GM18909 (cell line): ENCODE results near the gene DHRS9.
"Not testable (repeated sequence)": the region's sequence is repeated elsewhere in the genome, so short reads cannot be mapped to it uniquely, and the experiment has no call there.

Experiments
- ATAC-seq: cut with Tn5 transposase; IDR thresholded peaks from one replicate; pipeline ENCODE4 v1.9.1; 2021; ENCODE audit warnings: mild to moderate bottlenecking; ENCODE audit not compliant: unreplicated experiment, poor library complexity

The DHRS9 gene

DNA sequence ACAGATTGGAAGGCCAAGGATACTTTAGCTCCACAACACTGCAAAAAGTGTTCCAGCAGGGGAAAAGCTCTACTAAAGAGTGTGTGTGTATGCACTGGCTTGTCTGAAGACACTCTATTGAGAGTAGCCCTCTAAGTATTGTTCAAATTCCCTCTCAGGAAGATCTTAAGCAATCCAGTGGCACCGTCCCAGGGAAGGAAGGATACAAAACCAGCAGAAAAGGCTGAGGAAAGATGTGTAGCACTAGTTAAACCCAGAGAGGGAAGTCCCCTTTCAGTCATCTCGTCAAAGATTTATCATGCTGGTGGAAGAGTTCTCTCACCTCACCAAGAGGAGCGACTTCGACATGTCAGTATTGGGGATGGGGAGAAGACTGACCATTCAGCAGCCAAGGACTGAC is 50.5 kb downstream of the DHRS9 start:
- ATAC-seq, result no peak

DNA sequence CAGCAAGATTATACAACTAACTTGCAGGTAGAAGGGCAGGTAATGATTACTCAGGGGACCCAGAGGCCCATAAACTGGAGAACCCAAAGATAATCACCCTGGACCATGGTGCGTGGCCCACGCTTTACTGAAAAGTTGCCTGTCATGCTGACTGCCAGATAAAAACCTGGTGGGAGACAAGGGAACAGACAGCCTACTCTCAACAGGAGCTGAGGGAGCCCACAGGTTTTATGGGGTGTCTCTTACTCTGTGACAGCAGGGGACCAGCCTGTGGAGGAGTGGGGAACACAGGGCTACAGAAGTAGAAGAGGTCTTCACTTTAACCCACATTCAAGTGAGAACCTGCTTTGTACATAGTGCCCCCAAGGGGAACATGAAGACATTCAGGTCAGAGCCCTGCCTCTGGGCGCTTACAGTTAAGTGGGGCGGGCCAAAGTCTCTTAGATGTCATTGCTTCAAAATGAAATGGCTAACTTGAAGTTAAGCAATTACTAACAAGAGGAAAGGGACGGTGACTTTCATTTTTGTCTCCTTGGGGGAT is 60.4 kb downstream of the DHRS9 start:
- ATAC-seq, result no peak

DNA sequence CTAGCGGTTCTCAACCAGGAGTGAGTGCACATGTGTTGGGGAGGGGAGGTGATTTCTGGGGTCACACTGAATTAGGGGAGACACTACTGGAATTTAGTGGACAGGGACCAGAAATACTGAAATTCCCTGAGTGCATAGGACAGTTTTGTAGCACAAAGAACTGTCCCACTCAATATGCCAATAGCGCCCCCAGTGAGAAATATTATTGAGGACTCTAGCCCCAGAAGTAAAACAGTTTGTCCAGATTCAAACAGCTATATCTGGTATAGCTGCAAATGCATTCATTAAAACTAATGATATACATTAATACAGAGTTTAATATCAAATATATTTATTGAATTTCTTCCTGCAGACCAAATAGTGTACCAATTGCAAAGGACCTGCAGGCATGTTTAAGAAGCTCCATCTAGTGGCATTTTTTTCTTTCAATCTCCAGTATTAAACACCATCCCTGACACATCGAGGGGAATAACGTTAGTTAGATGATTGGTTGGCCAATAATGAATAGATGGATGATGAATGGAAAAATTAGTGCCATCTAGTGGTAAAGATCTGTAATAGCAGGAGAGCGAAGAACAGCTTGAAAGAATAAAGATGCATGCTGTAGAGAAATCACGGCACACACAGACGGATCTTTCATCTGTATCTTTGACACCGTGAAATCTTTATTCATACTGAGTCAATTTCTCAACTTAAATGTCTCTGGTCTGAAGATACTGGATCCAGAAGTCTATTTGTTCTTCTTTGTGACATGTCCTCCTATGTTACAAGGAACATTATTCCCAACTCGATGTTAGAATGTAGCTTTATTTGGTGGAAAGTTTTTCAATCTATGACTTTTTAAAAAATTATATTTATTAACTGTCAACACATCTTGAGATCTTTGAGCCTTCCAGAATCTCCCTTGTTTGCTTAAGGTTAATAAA is 62.5 kb downstream of the DHRS9 start:
- ATAC-seq, result peak; percentile 71

DNA sequence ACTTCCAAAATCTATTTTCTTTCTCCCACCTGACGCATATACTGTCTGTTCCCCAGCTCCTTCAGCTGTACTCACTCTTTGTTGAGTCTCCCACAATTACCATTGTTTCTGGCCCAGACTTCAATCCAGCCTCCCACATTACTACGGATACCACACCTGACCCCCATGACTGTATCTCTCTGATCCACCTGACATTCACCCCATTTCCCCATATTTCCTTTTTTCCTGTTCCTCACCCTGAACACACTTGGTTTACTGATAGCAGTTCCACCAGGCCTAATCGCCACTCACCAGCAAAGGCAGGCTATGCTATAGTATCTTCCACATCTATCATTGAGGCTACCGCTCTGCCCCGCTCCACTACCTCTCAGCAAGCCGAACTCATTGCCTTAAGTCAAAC is 64.9 kb downstream of the DHRS9 start:
- not testable (repeated sequence) for ATAC-seq

DNA sequence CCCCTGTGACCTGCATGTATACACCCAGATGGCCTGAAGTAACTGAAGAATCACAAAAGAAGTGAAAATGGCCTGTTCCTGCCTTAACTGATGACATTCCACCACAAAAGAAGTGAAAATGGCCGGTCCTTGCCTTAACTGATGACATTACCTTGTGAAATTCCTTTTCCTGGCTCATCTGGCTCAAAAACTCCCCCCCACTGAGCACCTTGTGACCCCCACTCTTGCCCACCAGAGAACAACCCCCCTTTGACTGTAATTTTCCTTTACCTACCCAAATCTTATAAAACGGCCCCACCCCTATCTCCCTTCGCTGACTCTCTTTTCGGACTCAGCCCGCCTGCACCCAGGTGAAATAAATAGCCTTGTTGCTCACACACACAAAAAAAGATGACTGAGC is 67.1 kb downstream of the DHRS9 start:
- ATAC-seq, result not testable (repeated sequence)

DNA sequence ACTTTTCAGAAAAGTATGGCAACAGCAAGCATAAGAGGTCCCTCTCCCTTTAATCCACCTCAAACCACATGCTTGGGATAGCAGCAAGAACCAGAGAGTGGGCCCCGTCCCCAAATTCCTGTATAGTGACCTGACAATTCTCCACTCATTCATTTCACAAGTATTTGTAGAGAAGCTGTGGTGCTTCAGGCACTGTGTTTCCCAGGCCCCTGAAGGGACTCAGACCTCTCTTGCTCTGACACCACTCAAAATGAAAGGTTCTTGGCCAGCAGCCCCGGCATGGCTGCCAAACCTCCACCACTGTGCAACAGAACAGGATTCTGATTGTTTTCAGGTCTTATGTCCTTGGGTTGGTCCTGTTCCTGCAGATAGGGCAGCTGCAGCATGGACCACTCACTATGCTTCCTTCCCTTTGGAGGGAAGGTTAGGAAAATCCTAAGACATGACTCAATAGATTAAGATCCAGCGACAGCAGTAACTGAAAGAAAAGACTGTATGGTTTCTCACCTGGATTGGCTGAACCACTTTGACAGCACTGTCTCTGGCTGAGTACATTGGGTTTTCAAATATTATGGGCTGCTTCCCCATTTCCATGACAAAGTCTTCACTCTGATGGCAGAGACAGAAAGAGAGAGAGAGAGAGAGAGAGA is 67.6 kb downstream of the DHRS9 start:
- no peak for ATAC-seq

DNA sequence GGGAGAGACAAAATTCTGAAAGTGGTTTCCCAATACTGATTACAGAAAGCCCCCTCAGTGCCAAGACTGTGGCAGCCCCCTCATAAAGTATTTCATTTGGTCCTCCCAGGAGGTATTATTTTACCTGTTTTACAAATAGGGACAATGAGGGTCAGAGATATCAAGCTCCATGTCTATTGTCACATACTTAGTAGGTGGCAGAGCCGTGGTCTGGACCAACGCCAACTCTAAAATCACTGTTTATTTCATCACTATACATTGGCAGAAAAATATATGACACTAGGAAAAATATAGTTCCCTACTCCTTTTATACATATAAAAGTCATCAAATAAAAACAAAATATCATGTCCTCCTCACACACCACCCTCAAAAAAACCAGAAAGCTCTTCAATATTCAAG is 68.6 kb downstream of the DHRS9 start:
- ATAC-seq, result no peak

DNA sequence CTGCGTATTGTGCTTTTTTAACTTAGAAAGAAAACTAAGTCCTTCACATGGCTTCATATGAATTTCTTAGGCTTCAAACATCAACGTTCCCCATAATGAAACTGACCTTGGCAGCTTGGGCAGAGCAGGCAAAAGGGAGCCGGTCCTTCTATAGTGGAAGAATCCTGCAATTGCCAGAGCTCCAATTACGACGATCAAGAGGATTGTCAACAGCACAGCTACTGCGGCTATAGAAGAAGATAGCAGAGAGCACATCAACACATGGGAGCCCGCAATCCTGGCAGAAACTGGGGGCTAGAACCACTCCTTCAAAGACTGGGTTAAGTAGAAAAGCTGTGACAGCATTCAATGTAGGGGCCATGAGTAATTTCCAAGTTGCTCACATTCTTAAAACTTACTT is 69.8 kb downstream of the DHRS9 start:
- no peak for ATAC-seq

DNA sequence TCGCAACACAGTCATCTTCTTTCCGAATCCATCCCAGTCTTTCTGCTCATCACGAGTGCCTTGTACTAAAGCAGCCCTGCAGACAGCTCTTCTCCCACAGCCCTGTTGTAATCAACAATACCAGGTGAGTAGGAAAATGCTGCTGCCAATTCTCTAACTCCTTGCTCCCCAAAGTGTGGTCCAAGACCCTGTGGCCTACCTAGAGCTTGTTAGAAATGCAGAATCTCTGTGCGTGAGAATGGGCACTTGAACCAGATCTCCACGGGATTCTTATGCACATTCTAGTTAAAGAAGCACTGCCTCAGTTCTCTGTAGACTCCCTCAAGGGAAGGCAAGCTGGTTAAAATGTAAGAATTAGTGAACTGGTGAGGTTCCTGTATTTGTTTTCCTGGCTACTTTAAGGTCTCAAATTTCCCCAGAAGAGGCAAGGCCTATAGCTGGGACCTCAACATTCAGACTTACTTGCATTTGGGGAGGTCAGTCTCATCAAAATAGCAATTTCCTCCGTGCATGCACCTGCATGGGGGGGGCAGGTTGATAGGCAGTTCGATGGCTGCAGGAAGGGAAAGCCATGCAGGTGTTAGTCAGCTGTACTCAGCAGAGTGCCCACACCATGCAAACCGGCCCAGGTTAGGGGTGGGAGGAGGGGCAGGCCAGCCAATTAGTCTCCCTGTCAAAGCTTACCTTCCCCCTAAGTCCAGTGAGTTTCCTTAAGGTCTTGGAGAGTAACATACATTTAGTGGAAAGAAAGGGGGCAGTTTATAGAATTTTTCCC is 70.8 kb downstream of the DHRS9 start:
- ATAC-seq, result no peak

DNA sequence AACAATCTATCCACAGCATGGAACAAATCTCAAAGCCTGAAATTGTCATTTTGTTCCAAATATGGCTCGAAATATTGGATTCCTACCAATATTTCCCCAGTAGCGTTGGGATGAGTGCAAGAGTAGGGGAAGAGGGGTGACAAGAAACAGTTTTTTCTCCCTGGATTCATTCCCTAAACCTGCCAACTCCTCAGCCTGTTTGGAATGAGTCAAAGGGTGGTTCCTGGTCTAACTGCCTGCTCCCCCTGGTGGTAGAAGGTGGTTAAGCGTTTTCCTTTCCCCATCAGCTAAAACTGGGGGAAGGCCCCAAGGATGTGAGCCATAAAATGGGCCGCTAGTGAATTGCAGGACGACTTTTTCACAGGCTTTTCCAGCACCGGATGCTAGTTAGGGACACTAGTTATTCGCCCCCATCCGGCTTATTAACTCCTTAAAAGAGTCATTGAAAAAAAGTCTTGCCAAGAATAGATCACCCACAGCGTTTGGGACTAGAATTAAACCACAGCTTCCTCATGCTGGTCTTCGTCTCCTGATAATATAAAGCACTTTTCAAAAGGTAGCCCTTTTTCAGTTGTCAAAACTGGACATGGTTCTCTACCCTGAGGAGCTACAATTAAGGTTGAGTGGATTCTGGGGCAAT is 72.5 kb downstream of the DHRS9 start:
- peak; percentile 59 for ATAC-seq

DNA sequence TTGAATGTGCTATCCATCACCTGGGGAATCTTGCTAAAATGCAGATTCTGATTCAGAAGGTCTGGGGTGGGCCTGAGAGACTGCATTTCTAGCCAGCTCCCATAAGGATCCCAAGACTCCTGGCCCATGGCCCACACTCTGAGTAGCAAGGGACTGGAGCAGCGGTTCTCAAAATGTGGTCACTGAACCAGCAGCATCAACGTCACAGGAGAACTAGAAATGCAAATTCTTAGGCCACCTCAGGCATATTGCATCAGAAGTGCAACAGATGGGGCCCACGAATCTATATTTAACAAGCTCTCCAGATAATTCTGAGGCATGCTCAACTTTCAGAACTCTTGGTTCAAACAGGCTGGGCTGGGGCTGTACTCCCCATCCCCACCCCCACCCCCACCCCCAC is 74.6 kb downstream of the DHRS9 start:
- no peak for ATAC-seq
